NCI-H510A (cell line): Measurements from ENCODE around the gene RDH5.

ENCODE experiments used
- DNase-seq: peaks from one replicate; lab custom pipeline; 2025; lab: John Stamatoyannopoulos, UW

Gene RDH5

DNA sequence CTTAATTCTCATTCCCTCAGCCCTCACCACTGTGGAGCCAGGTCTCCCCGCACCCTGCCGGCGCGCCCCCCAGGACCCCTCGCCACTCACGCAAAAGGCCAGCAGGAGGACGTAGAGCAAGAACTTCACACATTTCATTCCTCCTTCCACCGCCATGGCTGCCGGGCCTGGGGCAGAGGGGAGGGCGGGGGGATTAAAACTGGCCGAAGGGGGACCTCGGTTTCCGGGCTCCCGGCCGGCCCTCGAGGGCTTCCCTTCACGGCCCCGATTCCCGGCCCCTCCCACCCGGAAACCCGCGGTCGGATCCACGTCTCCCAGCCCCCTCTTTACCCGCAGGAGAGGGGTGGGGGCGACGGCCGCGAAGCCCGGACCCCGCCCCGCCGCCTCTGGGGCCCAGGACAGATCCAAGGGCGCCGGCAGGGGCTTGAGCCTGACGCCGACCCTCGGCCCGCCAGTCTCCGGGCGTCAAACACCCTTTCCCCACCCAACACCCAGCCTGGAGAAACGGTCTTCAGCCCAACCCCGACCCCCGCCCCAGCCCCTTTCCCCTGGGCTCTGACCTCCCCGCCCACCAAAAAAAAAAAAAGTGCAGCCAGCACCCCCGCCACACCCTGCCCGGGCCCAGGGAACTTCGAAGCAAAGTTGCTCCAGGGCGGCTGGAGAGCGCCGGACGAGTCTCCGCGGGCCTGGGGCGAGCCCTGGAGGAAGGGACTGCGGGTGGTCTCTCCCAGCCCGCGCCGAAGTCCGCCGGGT, 8.2 kb downstream of the RDH5 start:
- peak; percentile 56 for DNase-seq

- DNase-seq = peak; percentile 86
These were observed 9.0 kb downstream of the RDH5 start, which contains the start of gene CD63 for GRCh38 chr12:55728939-55729818. CD63 (minus strand) TSS chr12:55729009; CDS start chr12:55728341, 668 bp downstream.

- DNase-seq = no peak
These were observed 9.9 kb downstream of the RDH5 start for GRCh38 chr12:55729819-55730818.

DNA sequence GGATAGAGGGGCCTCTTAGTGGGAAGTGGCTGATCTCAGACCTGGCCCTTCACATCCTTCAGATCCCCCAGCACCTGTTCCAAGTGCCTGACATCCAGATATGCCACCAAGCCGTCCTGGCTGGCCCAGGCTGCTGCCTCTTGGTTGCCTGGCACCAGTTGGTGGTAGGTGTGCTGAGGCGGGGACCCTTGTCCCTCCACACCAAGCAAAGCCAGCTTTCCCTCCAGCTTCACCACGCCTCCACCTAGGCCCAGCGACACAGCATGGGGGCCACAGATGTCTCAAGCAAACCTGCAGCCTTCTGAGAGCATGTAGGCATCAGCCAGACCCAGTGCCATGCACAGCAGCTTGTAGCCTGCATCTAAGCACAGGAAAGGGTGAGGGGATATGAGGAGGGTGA, 12.1 kb downstream of the RDH5 start:
- no peak for DNase-seq

- no peak for DNase-seq
These were observed 12.9 kb downstream of the RDH5 start for GRCh38 chr12:55733021-55733555.

DNA sequence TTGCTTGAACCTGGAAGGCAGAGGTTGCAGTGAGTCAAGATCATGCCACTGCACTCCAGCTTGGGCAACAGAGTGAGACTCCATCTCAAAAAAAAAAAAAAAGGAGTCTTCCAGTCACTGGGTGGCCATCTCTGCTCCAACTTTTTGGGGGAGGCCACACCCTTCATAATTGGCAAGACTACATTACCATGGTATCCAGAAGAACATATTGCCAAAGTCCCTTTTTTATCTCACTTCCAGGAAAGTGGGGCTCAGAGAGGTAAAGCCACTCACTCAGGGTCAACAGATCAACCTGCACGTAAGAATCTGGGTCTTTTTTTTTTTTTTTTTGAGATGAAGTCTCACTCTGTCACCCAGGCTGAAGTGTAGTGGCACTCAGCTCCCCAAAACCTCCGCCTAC, 13.7 kb downstream of the RDH5 start:
- DNase-seq = no peak

DNA sequence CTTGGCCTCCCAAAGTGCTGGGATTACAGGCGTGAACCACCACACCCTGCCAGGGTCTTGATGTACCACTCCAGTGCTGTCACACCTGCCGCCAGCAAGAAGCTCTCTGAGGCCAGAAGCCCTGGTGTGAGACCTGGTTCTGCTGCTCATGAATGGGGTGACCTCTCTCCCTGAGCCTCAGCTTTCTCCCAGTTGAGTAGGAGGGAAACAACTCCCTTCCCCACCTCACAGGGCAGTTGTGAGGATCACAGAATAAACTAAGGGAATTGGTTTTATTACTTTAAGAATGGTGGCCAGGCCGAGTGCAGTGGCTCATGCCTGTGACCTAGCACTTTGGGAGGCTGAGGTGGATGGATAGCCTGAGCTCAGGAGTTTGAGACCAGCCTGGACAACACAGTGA, 14.4 kb downstream of the RDH5 start:
- DNase-seq = no peak

DNA sequence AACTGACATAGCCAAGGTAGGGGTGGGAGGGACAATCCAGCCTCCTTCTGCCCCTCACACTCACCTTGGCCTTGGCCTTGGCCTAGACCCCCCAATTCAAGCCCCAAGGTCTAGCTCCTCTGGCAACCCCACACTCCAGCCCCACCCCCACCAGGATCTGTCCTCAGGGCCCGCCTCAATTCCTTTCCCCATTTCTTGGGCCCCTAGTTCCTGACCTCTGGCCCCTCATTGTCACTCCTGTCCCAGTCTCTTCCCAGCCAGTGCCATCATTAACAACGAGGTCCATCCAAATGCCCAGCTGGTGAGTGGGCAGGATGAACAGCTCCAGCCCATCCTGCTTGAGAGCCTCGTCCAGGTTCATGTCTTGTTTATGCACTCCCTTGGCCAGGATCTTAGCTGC, 15.9 kb downstream of the RDH5 start:
- no peak for DNase-seq

DNA sequence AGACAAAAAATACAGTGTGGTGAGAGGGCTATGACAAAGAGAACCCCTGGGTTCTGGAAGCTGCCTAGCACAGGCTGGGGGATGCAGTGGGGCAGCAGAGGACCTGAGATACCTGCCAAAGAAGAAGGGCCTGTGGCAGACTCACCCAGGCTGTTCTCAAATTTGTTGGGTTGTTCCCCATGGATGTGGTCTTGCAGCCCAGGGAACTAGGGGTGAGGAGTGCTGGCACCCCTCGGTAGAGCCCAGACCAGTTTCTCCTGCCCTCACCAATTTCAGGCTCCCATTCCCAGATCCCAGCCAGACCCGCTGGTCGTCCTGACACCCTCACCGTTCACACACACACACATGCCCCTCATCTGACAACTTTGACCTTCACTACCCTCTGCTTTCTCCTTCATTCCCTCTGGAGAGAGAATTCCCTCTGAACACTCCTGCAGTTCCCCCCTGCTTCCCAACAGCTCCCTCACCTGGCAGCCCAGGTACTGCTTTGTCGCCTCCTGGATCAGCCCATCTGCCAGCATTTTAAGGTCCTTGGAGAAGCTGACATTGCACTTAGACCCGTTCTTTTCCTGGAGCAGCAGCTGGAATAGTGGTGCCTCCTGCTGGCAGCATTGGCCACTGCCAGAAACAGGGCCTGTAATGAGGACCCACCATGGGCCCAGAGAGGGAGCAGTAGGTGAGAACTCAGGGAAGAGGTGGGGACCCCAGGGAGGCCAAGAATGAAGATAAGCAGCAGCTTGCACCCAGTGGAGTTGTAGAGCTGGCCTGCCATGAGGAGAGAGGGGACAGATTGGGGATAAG, 16.8 kb downstream of the RDH5 start:
- DNase-seq = peak; percentile 70

DNA sequence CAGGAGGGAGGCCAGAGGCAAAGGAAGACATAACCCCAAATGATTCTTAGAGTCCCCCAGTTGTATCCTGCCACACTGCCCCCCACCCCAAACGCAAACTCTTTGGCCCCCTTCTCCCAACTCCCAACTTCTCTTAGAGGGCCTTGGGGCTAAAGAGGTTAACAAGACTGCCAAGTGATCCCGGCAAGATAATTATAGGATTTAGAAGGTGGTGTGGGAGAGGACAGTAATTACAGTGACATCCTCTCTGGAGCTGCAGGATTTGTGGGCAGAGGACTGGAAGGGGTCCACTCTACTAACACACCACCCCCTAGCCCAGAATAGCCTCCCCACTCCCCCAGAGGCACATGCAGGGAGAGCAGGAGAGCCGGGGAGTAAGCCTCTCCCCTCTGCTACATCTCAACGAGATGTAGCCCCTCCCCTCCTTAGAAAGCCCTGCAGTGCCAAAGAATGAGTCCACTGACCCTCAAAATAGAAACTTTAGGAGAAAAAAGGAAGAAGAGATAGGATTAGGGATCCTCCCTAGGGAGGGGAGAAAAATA, 17.5 kb downstream of the RDH5 start:
- DNase-seq = no peak

GRCh38 chr12:55738123-55739024, 18.2 kb downstream of the RDH5 start:
- peak; percentile 38 for DNase-seq

- no peak for DNase-seq
These were observed 18.8 kb downstream of the RDH5 start for GRCh38 chr12:55739025-55739378.

GRCh38 chr12:55741931-55742680, 21.9 kb downstream of the RDH5 start:
- no peak for DNase-seq

DNA sequence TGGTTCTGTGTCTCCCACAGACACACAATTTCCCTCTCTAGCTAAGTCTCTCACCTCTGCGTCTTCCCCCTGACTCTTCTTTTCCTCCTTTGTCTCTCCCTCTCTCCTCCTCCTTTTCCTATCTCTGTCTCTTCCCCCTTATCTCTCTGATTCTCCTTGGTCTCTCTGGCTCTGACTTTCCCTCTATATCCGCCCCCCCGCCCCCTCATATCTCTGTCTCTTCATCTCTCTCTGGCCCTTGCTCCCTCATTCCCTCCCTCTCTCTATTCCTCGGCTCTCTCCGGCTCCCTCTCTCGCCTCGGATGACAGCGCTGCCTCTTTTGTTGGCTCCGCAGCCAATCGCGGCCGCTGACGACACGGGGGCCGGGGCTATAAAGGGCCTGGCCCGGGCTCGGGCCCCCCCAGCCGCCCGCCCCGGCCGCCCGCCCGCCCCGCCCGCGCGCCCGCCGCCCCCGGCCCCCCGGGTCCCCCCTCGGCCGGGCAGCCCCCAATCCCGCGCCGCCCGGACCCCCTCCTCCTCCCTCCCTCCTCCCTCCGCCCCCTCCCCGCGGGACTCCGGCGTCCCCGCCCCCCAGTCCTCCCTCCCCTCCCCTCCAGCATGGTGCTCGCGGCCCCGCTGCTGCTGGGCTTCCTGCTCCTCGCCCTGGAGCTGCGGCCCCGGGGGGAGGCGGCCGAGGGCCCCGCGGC, 22.7 kb downstream of the RDH5 start, which contains the start of gene GDF11:
TSS of gene GDF11 (plus strand) at position 404 of the 687 bp plus-strand sequence. CDS start at position 599, 195 bp downstream.
- DNase-seq = peak; percentile 77

DNA sequence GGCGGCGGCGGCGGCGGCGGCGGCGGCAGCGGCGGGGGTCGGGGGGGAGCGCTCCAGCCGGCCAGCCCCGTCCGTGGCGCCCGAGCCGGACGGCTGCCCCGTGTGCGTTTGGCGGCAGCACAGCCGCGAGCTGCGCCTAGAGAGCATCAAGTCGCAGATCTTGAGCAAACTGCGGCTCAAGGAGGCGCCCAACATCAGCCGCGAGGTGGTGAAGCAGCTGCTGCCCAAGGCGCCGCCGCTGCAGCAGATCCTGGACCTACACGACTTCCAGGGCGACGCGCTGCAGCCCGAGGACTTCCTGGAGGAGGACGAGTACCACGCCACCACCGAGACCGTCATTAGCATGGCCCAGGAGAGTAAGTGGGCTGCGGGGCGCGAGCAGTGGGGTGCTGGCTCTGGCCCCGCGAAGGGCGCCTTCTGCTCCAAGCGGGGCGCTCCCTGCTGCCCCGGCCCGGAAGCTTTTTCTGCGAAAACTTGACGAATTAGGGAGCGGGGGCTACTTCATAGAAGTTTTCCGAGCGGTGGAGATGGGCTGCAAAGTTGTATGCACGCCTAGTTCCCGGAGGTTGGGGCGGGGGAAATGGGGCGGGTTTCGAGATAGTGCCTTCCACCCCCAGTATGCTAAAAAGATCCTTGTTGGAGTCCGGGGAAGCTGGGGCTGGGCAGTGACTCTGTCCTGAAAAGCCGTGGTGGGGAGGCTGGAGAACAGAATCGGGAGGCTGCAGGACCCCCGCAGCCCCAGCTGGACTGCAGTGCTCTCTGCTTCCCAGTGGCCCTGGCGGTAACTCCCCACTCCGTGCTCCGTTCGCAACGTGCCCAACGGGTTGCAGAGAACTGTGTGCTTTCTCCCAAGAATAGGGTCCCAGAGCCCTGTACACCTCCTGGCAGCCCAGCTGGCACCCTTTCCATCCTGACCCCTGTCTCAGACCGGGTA, 23.5 kb downstream of the RDH5 start:
- peak; percentile 46 for DNase-seq

GRCh38 chr12:55744340-55745030, 24.3 kb downstream of the RDH5 start:
- DNase-seq = no peak
